ENCODE measurements around the gene EBI3.

- TF ChIP-seq NFYB (CRISPR knock-in tag; IDR thresholded peaks at IDR 0.05) (no peak), IRF9 (CRISPR knock-in tag; IDR thresholded peaks at IDR 0.05; ENCODE audit: borderline replicate concordance) (no peak), CHD2 (IDR thresholded peaks at IDR 0.05; ENCODE audit: low read depth, low read length) (no peak), ELK4 (CRISPR knock-in tag; IDR thresholded peaks at IDR 0.05; ENCODE audit: borderline replicate concordance) (no peak)
Observed at GRCh38 chr19:4278419-4279266, 49.3 kb downstream of the EBI3 start, which contains the start of gene SHD.
